Hepatocyte (in vitro differentiated cells): Measurements from ENCODE around the gene EPHB1. TPM values are rescaled to one million over a fixed set of nuclear protein-coding genes. Genes with fewer than 3 reads are reported as not detected.

Experiments used
- DNase-seq: peaks from one replicate; pipeline ENCODE4 v3.0.0-alpha.2; 2016; ENCODE audit warnings: low spot score
- H2AFZ ChIP-seq: fragments of 200-600 bp; sonication (generic); 2 replicates; pipeline ENCODE4 v1.6.0; 2016; ENCODE audit warnings: antibody characterized with exemption, mild to moderate bottlenecking
- H3K27ac ChIP-seq: fragments of 200-600 bp; sonication (generic); 2 replicates; pipeline ENCODE4 v1.5.1; 2016; ENCODE audit warnings: mild to moderate bottlenecking
- H3K27me3 ChIP-seq: fragments of 200-600 bp; sonication (generic); 2 replicates; pipeline ENCODE4 v1.6.1; 2016
- H3K36me3 ChIP-seq: fragments of 200-600 bp; sonication (generic); replicated peaks from 2 replicates; pipeline ENCODE4 v1.5.1; 2016; ENCODE audit warnings: low read depth; ENCODE audit not compliant: insufficient read depth
- H3K4me1 ChIP-seq: fragments of 200-600 bp; sonication (generic); 2 replicates; pipeline ENCODE4 v1.5.1; 2016; ENCODE audit warnings: mild to moderate bottlenecking, moderate library complexity; ENCODE audit not compliant: insufficient read depth
- H3K4me2 ChIP-seq: fragments of 200-600 bp; sonication (generic); 2 replicates; pipeline ENCODE4 v1.6.0; 2016
- H3K4me3 ChIP-seq: fragments of 200-600 bp; sonication (generic); 2 replicates; pipeline ENCODE4 v1.5.1; 2016; ENCODE audit warnings: mild to moderate bottlenecking
- H3K79me2 ChIP-seq: fragments of 200-600 bp; sonication (generic); 2 replicates; pipeline ENCODE4 v1.6.0; 2017; ENCODE audit warnings: mild to moderate bottlenecking
- H3K9me2 ChIP-seq: fragments of 200-600 bp; sonication (generic); replicated peaks from 2 replicates; pipeline ENCODE4 v1.6.0; 2017; ENCODE audit warnings: mild to moderate bottlenecking; ENCODE audit not compliant: insufficient read depth
- H3K9me3 ChIP-seq: fragments of 200-600 bp; sonication (generic); 2 replicates; pipeline ENCODE4 v1.5.1; 2016; ENCODE audit warnings: low read depth, mild to moderate bottlenecking
- H4K20me1 ChIP-seq: fragments of 200-600 bp; sonication (generic); 2 replicates; pipeline ENCODE4 v1.6.0; 2016; ENCODE audit warnings: mild to moderate bottlenecking; ENCODE audit not compliant: insufficient read depth, poor library complexity, severe bottlenecking
- CTCF ChIP-seq: fragments of 200-600 bp; sonication (generic); IDR thresholded peaks from 2 replicates; pipeline ENCODE4 v1.5.1; 2016; ENCODE audit warnings: antibody characterized with exemption, mild to moderate bottlenecking; ENCODE audit not compliant: poor library complexity
- EZH2 ChIP-seq: fragments of 200-600 bp; sonication (generic); IDR thresholded peaks from 2 replicates; pipeline ENCODE4 v1.6.1; 2016; ENCODE audit warnings: antibody characterized with exemption, mild to moderate bottlenecking, borderline replicate concordance
- EZH2phosphoT487 ChIP-seq: fragments of 200-600 bp; sonication (generic); IDR thresholded peaks from one replicate; pipeline ENCODE4 v1.6.1; 2018; ENCODE audit warnings: antibody characterized with exemption, mild to moderate bottlenecking, low read depth, moderate library complexity; ENCODE audit not compliant: unreplicated experiment, severe bottlenecking
- WGBS: methylation state at CpG from one replicate; pipeline ENCODE4 v1.1.6; 2016; ENCODE audit warnings: low lambda C conversion rate; ENCODE audit errors: missing lambda C conversion rate; 5-methylcytosine and 5-hydroxymethylcytosine counted together
- polyA plus RNA-seq: library from polyadenylated mRNA; unstranded; fragments of >200 nt; fragmentation: Nextera tagmentation; extraction: Ambion mirVana; gene quantifications from 2 replicates; pipeline ENCODE4 v1.2.1, GENCODE V29; 2016
- total RNA-seq: library from RNA; depleted of rRNA; stranded (reverse); fragments of >200 nt; gene quantifications from 2 replicates; pipeline ENCODE4 v1.2.3, GENCODE V29; 2014

EPHB1 gene
- total and polyA plus RNA-seq, 2 experiments from 2014 or later, result 3.3 to 5.6 TPM

GRCh38 chr3:134807189-134807588, 12.1 kb downstream of the EPHB1 start:
- Histone ChIP-seq H3K4me2 (no peak overlapping the region), H3K27me3 (no peaks in the 10 kb centered on the region), H3K36me3 (no peaks in the 10 kb centered on the region), H4K20me1 (no peaks in the 10 kb centered on the region), H3K4me3 (no peak overlapping the region), H3K9me2 (no peaks in the 10 kb centered on the region), H2AFZ (no peak overlapping the region), H3K27ac (no peak overlapping the region), H3K9me3 (no peaks in the 10 kb centered on the region), H3K79me2 (no peaks in the 10 kb centered on the region), H3K4me1 (no peaks in the 10 kb centered on the region)
- no peak for DNase-seq
- WGBS, result 82% methylated on average over 6 of the region's 6 CpGs
- TF ChIP-seq EZH2, result no peak
- no peak for TF ChIP-seq CTCF
- TF ChIP-seq EZH2phosphoT487, result no peak

- TF ChIP-seq EZH2phosphoT487 (no peak), EZH2 (no peak)
- Histone ChIP-seq H3K9me2 (no peaks in the 10 kb centered on the region), H3K79me2 (no peaks in the 10 kb centered on the region), H3K4me3 (no peak overlapping the region), H4K20me1 (no peaks in the 10 kb centered on the region), H3K36me3 (no peaks in the 10 kb centered on the region), H3K4me2 (no peak overlapping the region), H3K4me1 (no peaks in the 10 kb centered on the region), H3K27me3 (no peaks in the 10 kb centered on the region), H2AFZ (no peak overlapping the region), H3K9me3 (no peaks in the 10 kb centered on the region), H3K27ac (no peak overlapping the region)
- WGBS, result 100% methylated on average over 1 of the region's 1 CpG
- DNase-seq, result no peak
Measured at GRCh38 chr3:134808835-134809234, 13.8 kb downstream of the EPHB1 start.

- no peak overlapping the region for H3K4me3 ChIP-seq
- no peaks in the 10 kb centered on the region for H3K79me2 ChIP-seq
- no peaks in the 10 kb centered on the region for H4K20me1 ChIP-seq
- H3K27ac ChIP-seq, result no peak overlapping the region
- H2AFZ ChIP-seq, result no peak overlapping the region
- no peak overlapping the region for H3K4me2 ChIP-seq
- H3K36me3 ChIP-seq, result no peaks in the 10 kb centered on the region
- TF ChIP-seq EZH2phosphoT487, result no peak
- no peak for TF ChIP-seq EZH2
- no peak for TF ChIP-seq CTCF
- H3K4me1 ChIP-seq, result no peaks in the 10 kb centered on the region
- DNase-seq, result peak; percentile 69
- 32% methylated on average over 5 of the region's 5 CpGs for whole genome bisulfite sequencing
- H3K9me3 ChIP-seq, result no peaks in the 10 kb centered on the region
- H3K27me3 ChIP-seq, result no peaks in the 10 kb centered on the region
- no peaks in the 10 kb centered on the region for H3K9me2 ChIP-seq
Measured at GRCh38 chr3:134809427-134810051, 14.5 kb downstream of the EPHB1 start.

- no peaks in the 10 kb centered on the region for H3K9me3 ChIP-seq
- no peak overlapping the region for H3K4me2 ChIP-seq
- H3K79me2 ChIP-seq, result no peaks in the 10 kb centered on the region
- H4K20me1 ChIP-seq, result no peaks in the 10 kb centered on the region
- DNase-seq, result no peak
- H3K4me1 ChIP-seq, result no peaks in the 10 kb centered on the region
- TF ChIP-seq EZH2phosphoT487 (no peak), EZH2 (no peak), CTCF (no peak)
- no peaks in the 10 kb centered on the region for H3K27me3 ChIP-seq
- H2AFZ ChIP-seq, result no peak overlapping the region
- no peak overlapping the region for H3K4me3 ChIP-seq
- H3K36me3 ChIP-seq, result no peaks in the 10 kb centered on the region
- 31% methylated on average over 2 of the region's 2 CpGs for WGBS
- no peaks in the 10 kb centered on the region for H3K9me2 ChIP-seq
- no peak overlapping the region for H3K27ac ChIP-seq
Measured at GRCh38 chr3:134810052-134810435, 15.0 kb downstream of the EPHB1 start.
